Trophoblast cell (in vitro differentiated cells and primary cell): Measurements from ENCODE around the gene CLVS2.

Experiments
- DNase-seq, 2 donors: peaks; one replicate each; pipeline ENCODE4 v3.0.0-alpha.2; 2016
- H2AFZ ChIP-seq: 2 replicates; pipeline ENCODE4 v1.6.1; 2013; ENCODE audit warnings: low read length, moderate library complexity, mild to moderate bottlenecking; ENCODE audit not compliant: insufficient read depth, poor library complexity
- H2AK5ac ChIP-seq: 2 replicates; pipeline ENCODE4 v1.6.1; 2013; ENCODE audit warnings: mild to moderate bottlenecking, low read length
- H2BK120ac ChIP-seq: 2 replicates; pipeline ENCODE4 v1.6.1; 2013; ENCODE audit warnings: low read length, mild to moderate bottlenecking, moderate library complexity; ENCODE audit not compliant: insufficient read depth, poor library complexity
- H2BK12ac ChIP-seq: 2 replicates; pipeline ENCODE4 v1.6.1; 2013; ENCODE audit warnings: mild to moderate bottlenecking, low read length, moderate library complexity
- H2BK5ac ChIP-seq: 2 replicates; pipeline ENCODE4 v1.6.1; 2013; ENCODE audit warnings: low read length, low read depth, moderate library complexity, mild to moderate bottlenecking; ENCODE audit not compliant: poor library complexity
- H3K14ac ChIP-seq: 2 replicates; pipeline ENCODE4 v1.6.1; 2013; ENCODE audit warnings: mild to moderate bottlenecking, low read length
- H3K18ac ChIP-seq: 2 replicates; pipeline ENCODE4 v1.6.1; 2013; ENCODE audit warnings: mild to moderate bottlenecking, low read length
- H3K23ac ChIP-seq: 2 replicates; pipeline ENCODE4 v1.6.1; 2013; ENCODE audit warnings: low read length
- H3K27ac ChIP-seq: 2 replicates; pipeline ENCODE4 v1.5.1; 2013; ENCODE audit warnings: low read depth, mild to moderate bottlenecking, inconsistent platforms, low read length, moderate library complexity
- H3K27me3 ChIP-seq: 2 replicates; pipeline ENCODE4 v1.6.1; 2013; ENCODE audit warnings: inconsistent platforms, mild to moderate bottlenecking, low read length, moderate library complexity; ENCODE audit not compliant: insufficient read depth
- H3K36me3 ChIP-seq, 2 experiments: 1 replicate in 1 of 2; 2 replicates in 1 of 2; pipeline ENCODE4 v1.6.1; 2013; ENCODE audit warnings: low read length in 2 of 2, mild to moderate bottlenecking in 2 of 2, moderate library complexity in 1 of 2; ENCODE audit not compliant: insufficient read depth in 2 of 2, control insufficient read depth in 1 of 2
- H3K4ac ChIP-seq: 2 replicates; pipeline ENCODE4 v1.6.1; 2013; ENCODE audit warnings: low read depth, mild to moderate bottlenecking, low read length, moderate library complexity
- H3K4me1 ChIP-seq, 2 experiments: 1 replicate in 1 of 2; 2 replicates in 1 of 2; pipeline ENCODE4 v1.6.1; 2013; ENCODE audit warnings: low read length in 2 of 2, mild to moderate bottlenecking in 2 of 2, moderate library complexity in 1 of 2; ENCODE audit not compliant: insufficient read depth in 2 of 2, control insufficient read depth in 1 of 2
- H3K4me2 ChIP-seq: 2 replicates; pipeline ENCODE4 v1.6.1; 2013; ENCODE audit warnings: inconsistent platforms, mild to moderate bottlenecking, low read length, moderate library complexity
- H3K4me3 ChIP-seq: 2 replicates; pipeline ENCODE4 v1.5.1; 2013; ENCODE audit warnings: mild to moderate bottlenecking, low read depth, low read length, inconsistent platforms
- H3K79me1 ChIP-seq: one replicate; pipeline ENCODE4 v1.6.1; 2013; ENCODE audit warnings: low read length
- H3K79me2 ChIP-seq: 2 replicates; pipeline ENCODE4 v1.6.1; 2013; ENCODE audit warnings: low read length, mild to moderate bottlenecking; ENCODE audit not compliant: control insufficient read depth, insufficient read depth, poor library complexity
- H3K9ac ChIP-seq: 2 replicates; pipeline ENCODE4 v1.6.1; 2013; ENCODE audit warnings: mild to moderate bottlenecking, low read length
- H3K9me3 ChIP-seq: 2 replicates; pipeline ENCODE4 v1.6.1; 2013; ENCODE audit warnings: low read depth, mild to moderate bottlenecking, control low read depth, inconsistent platforms, low read length; ENCODE audit not compliant: insufficient read depth
- H4K12ac ChIP-seq: 2 replicates; pipeline ENCODE4 v1.6.1; 2013; ENCODE audit warnings: low read depth, mild to moderate bottlenecking, low read length, moderate library complexity
- H4K8ac ChIP-seq: 2 replicates; pipeline ENCODE4 v1.6.1; 2013; ENCODE audit warnings: low read depth, mild to moderate bottlenecking, low read length, moderate library complexity
- H4K91ac ChIP-seq: one replicate; pipeline ENCODE4 v1.6.1; 2013; ENCODE audit warnings: low read depth, mild to moderate bottlenecking, low read length, moderate library complexity
- WGBS: extraction: QIAGEN DNeasy Blood & Tissue Kit; methylation state at CpG from one replicate; pipeline ENCODE4 v1.1.7; 2013; ENCODE audit warnings: missing lambda C conversion rate; ENCODE audit not compliant: insufficient read length, insufficient coverage; ENCODE audit errors: extremely low coverage; 5-methylcytosine and 5-hydroxymethylcytosine counted together

CLVS2 gene

DNA sequence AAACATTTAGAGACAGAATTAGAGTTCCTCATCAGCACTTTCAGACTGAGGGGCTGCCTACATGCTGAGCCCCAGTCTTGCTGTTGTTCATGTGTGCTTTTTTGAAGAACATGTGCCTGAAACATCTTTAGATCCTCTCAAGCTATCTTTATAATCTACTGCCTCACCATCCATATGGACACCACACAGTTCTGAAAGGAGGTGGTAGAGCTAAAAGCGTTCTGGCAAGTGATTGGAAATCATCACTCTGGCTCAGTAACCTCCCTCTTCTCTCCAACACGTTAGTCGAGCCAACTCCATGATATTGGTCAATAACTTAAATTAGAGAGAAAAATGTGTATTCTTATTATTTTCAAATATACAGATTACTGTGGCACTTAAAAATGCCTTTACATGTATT, 40.6 kb downstream of the CLVS2 start:
- no peak overlapping the region for H2AFZ ChIP-seq
- no peak overlapping the region for H2BK12ac ChIP-seq
- no peak overlapping the region for H3K4ac ChIP-seq
- no peaks in the 10 kb centered on the region for H3K79me1 ChIP-seq
- H3K23ac ChIP-seq: no peak overlapping the region
- H4K8ac ChIP-seq: no peak overlapping the region
- H3K4me1 ChIP-seq: no peaks in the 10 kb centered on the region
- H3K18ac ChIP-seq: no peak overlapping the region
- H3K9me3 ChIP-seq: no peaks in the 10 kb centered on the region
- no peak overlapping the region for H2BK5ac ChIP-seq
- no peaks in the 10 kb centered on the region for H3K36me3 ChIP-seq
- no peak overlapping the region for H3K4me2 ChIP-seq
- H3K27me3 ChIP-seq: no peaks in the 10 kb centered on the region
- no peak overlapping the region for H2BK120ac ChIP-seq
- no peak overlapping the region for H3K27ac ChIP-seq
- no peak overlapping the region for H3K4me3 ChIP-seq
- no peak overlapping the region for H4K12ac ChIP-seq
- WGBS: no CpG with 5 or more reads among the region's 3 CpGs
- no peak overlapping the region for H4K91ac ChIP-seq
- H2AK5ac ChIP-seq: no peak overlapping the region
- H3K79me2 ChIP-seq: no peaks in the 10 kb centered on the region
- no peak for DNase-seq
- H3K9ac ChIP-seq: no peak overlapping the region
- H3K14ac ChIP-seq: no peak overlapping the region

DNA sequence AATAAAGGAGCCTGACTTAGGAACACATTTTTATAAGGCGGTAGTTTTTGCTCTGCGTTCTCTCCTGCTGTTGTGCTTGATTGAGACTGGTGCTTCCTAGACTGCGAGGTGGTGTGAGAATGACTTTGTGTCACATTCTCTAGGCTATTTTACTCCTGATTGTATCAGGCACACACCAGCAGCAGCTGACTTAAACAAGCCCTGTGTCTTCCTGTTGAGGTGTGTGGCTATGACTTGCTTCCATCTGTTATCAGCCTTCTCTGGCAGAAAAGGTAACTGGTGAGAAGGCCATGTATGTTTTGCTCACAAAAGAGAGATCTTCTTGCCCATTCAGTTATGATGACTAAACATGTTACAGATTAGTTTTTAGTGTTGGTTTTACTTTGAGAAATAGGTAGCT, 43.4 kb downstream of the CLVS2 start:
- H2AFZ ChIP-seq: no peak overlapping the region
- H3K36me3 ChIP-seq: no peaks in the 10 kb centered on the region
- no peak overlapping the region for H3K23ac ChIP-seq
- H3K18ac ChIP-seq: no peak overlapping the region
- H3K27ac ChIP-seq: no peak overlapping the region
- H3K79me1 ChIP-seq: no peaks in the 10 kb centered on the region
- H3K4me1 ChIP-seq: no peaks in the 10 kb centered on the region
- H4K12ac ChIP-seq: no peak overlapping the region
- H3K4ac ChIP-seq: no peak overlapping the region
- H3K79me2 ChIP-seq: no peaks in the 10 kb centered on the region
- no peak overlapping the region for H3K14ac ChIP-seq
- no peaks in the 10 kb centered on the region for H3K9me3 ChIP-seq
- DNase-seq: no peak
- no peak overlapping the region for H4K91ac ChIP-seq
- no peak overlapping the region for H2BK5ac ChIP-seq
- H3K4me2 ChIP-seq: no peak overlapping the region
- H2AK5ac ChIP-seq: no peak overlapping the region
- H3K27me3 ChIP-seq: no peaks in the 10 kb centered on the region
- no peak overlapping the region for H3K9ac ChIP-seq
- no peak overlapping the region for H3K4me3 ChIP-seq
- WGBS: no CpG with 5 or more reads among the region's 3 CpGs
- H4K8ac ChIP-seq: no peak overlapping the region
- H2BK120ac ChIP-seq: no peak overlapping the region
- no peak overlapping the region for H2BK12ac ChIP-seq

DNA sequence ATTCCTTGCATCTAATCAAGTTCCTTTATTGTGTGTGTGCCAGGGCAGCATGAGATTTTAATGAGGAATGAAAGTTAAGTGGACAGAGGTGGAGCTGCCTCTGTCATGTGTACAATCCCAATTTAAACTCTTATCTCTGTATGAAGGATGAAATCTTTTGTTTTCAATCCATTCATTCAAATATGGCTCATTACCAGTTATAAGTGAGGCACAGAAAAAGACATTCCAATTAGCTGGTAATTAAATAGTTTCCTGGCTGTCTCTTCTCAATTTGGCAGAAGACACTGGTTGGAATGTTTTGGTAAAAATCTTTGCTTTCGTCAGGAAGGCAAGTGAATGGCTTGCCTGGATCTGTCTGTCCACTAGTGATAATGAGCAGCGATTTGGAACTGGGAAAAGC, 46.4 kb downstream of the CLVS2 start:
- no peak overlapping the region for H2BK120ac ChIP-seq
- no peak overlapping the region for H3K14ac ChIP-seq
- no peak overlapping the region for H2BK5ac ChIP-seq
- H3K9me3 ChIP-seq: no peaks in the 10 kb centered on the region
- no peaks in the 10 kb centered on the region for H3K79me1 ChIP-seq
- H3K23ac ChIP-seq: no peak overlapping the region
- H4K8ac ChIP-seq: no peak overlapping the region
- no peaks in the 10 kb centered on the region for H3K4me1 ChIP-seq
- no peak overlapping the region for H2AK5ac ChIP-seq
- H4K91ac ChIP-seq: no peak overlapping the region
- H4K12ac ChIP-seq: no peak overlapping the region
- no peak overlapping the region for H2AFZ ChIP-seq
- no peak overlapping the region for H3K4me3 ChIP-seq
- no peaks in the 10 kb centered on the region for H3K36me3 ChIP-seq
- no peaks in the 10 kb centered on the region for H3K27me3 ChIP-seq
- H3K18ac ChIP-seq: no peak overlapping the region
- no peak overlapping the region for H3K9ac ChIP-seq
- no peak overlapping the region for H3K4ac ChIP-seq
- H3K27ac ChIP-seq: no peak overlapping the region
- WGBS: no CpG with 5 or more reads among the region's 2 CpGs
- H3K79me2 ChIP-seq: no peaks in the 10 kb centered on the region
- H3K4me2 ChIP-seq: no peak overlapping the region
- DNase-seq: no peak
- H2BK12ac ChIP-seq: no peak overlapping the region

DNA sequence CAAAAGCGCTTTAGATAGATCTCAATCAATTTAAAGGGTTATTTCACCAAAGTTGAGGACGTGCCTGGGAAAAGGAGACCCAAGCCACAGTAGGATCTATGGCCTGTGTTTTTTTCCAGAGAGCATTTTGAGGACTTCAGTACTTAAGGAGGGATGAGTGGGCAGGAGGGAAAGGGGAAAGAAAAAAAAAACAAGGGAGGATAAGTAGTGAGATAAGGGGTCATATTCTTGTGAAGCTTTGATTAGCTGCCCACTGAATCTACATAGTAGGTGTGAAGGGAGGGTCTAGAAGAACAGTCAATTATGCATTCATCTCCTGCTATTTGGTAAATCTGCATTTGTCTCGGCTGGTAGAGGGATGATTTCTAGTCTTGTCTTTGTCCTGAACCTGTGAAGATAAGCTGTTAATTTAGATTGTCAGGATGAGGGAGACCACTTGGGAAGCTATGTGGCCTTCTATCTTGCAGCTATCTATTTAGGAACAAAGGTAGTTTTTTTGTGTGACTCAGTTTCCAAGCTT, 48.4 kb downstream of the CLVS2 start:
- H3K27me3 ChIP-seq: no peaks in the 10 kb centered on the region
- no peak overlapping the region for H4K12ac ChIP-seq
- H2AFZ ChIP-seq: no peak overlapping the region
- H3K9me3 ChIP-seq: no peaks in the 10 kb centered on the region
- no peak overlapping the region for H2BK5ac ChIP-seq
- no CpG with 5 or more reads among the region's 3 CpGs for WGBS
- no peaks in the 10 kb centered on the region for H3K4me1 ChIP-seq
- no peak overlapping the region for H4K91ac ChIP-seq
- no peak overlapping the region for H3K9ac ChIP-seq
- H3K4ac ChIP-seq: no peak overlapping the region
- H2AK5ac ChIP-seq: no peak overlapping the region
- no peaks in the 10 kb centered on the region for H3K79me2 ChIP-seq
- H4K8ac ChIP-seq: no peak overlapping the region
- no peak overlapping the region for H3K27ac ChIP-seq
- no peak overlapping the region for H3K14ac ChIP-seq
- H2BK12ac ChIP-seq: no peak overlapping the region
- H2BK120ac ChIP-seq: no peak overlapping the region
- no peak overlapping the region for H3K4me2 ChIP-seq
- no peak overlapping the region for H3K18ac ChIP-seq
- H3K23ac ChIP-seq: no peak overlapping the region
- H3K79me1 ChIP-seq: no peaks in the 10 kb centered on the region
- DNase-seq: no peak
- no peak overlapping the region for H3K4me3 ChIP-seq
- H3K36me3 ChIP-seq: no peaks in the 10 kb centered on the region
